B cell (primary cell): ENCODE measurements around the gene NBPF3.

Source experiments
- EZH2 ChIP-seq: IDR thresholded peaks from 2 replicates; pipeline ENCODE4 v1.6.1; 2012; ENCODE audit warnings: borderline replicate concordance, low read depth, mild to moderate bottlenecking, moderate library complexity, low read length; ENCODE audit not compliant: insufficient read depth, poor library complexity, severe bottlenecking
- TF ChIP-seq, protein P1 (sequence below): fragments of 200-600 bp; IDR thresholded peaks from one replicate; pipeline ENCODE4 v1.8.0; 2022; ENCODE audit warnings: antibody characterized with exemption, mild to moderate bottlenecking

GRCh38 chr1:21530368-21531016 lies 90.6 kb downstream of the NBPF3 start:
- TF ChIP-seq, protein P1, sequence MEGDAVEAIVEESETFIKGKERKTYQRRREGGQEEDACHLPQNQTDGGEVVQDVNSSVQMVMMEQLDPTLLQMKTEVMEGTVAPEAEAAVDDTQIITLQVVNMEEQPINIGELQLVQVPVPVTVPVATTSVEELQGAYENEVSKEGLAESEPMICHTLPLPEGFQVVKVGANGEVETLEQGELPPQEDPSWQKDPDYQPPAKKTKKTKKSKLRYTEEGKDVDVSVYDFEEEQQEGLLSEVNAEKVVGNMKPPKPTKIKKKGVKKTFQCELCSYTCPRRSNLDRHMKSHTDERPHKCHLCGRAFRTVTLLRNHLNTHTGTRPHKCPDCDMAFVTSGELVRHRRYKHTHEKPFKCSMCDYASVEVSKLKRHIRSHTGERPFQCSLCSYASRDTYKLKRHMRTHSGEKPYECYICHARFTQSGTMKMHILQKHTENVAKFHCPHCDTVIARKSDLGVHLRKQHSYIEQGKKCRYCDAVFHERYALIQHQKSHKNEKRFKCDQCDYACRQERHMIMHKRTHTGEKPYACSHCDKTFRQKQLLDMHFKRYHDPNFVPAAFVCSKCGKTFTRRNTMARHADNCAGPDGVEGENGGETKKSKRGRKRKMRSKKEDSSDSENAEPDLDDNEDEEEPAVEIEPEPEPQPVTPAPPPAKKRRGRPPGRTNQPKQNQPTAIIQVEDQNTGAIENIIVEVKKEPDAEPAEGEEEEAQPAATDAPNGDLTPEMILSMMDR, result no peak
- no peak for TF ChIP-seq EZH2
